ENCODE measurements around the gene HIBCH. TPM values are rescaled to one million over a fixed set of nuclear protein-coding genes. Genes with fewer than 3 reads are reported as not detected.
"Not testable (repeated sequence)": the region's sequence is repeated elsewhere in the genome, so short reads cannot be mapped to it uniquely, and the experiment has no call there.

HIBCH gene
- total RNA-seq, 1 donor from 2014 or later = 24.5 TPM

- Histone ChIP-seq H3K27ac (replicated peaks) (no peak overlapping the region), H3K9me3 (replicated peaks) (no peaks in the 10 kb centered on the region), H3K4me3 (no peak overlapping the region), H3K27me3 (ENCODE audit: low read depth) (no peaks in the 10 kb centered on the region), H3K36me3 (peaks cover 20% of the 10 kb centered on the region), H3K4me1 (peaks cover 23% of the 10 kb centered on the region)
- no peak for DNase-seq
- intact Hi-C loops (cut with micrococcal nuclease) = no loop called here
- no peak for TF ChIP-seq CTCF (IDR thresholded peaks at IDR 0.05; ENCODE audit: borderline replicate concordance)
Measured at GRCh38 chr2:190313880-190314279, 5.7 kb downstream of the HIBCH start.

GRCh38 chr2:190312635-190313025 lies 7.0 kb downstream of the HIBCH start:
- DNase-seq; intact Hi-C loops (cut with micrococcal nuclease); H3K4me3 ChIP-seq; H3K27me3 ChIP-seq (ENCODE audit: low read depth); H3K27ac ChIP-seq (replicated peaks); H3K9me3 ChIP-seq (replicated peaks): not testable (repeated sequence)
- Histone ChIP-seq H3K4me1 (peaks cover 13% of the 10 kb centered on the region), H3K36me3 (peaks cover 28% of the 10 kb centered on the region)

- H3K9me3 ChIP-seq (replicated peaks) = no peaks in the 10 kb centered on the region
- no peaks in the 10 kb centered on the region for H3K27me3 ChIP-seq (ENCODE audit: low read depth)
- H3K4me3 ChIP-seq = no peak overlapping the region
- peaks cover 28% of the 10 kb centered on the region for H3K36me3 ChIP-seq
- no peak for DNase-seq
- intact Hi-C loops (cut with micrococcal nuclease) = no loop called here
- no peak overlapping the region for H3K27ac ChIP-seq (replicated peaks)
- no peak for TF ChIP-seq CTCF (IDR thresholded peaks at IDR 0.05; ENCODE audit: borderline replicate concordance)
- peaks cover 13% of the 10 kb centered on the region for H3K4me1 ChIP-seq
Measured at GRCh38 chr2:190311893-190312634, 7.6 kb downstream of the HIBCH start.

GRCh38 chr2:190308031-190308430 lies 11.6 kb downstream of the HIBCH start:
- Histone ChIP-seq H3K36me3 (peaks cover 28% of the 10 kb centered on the region), H3K27ac (replicated peaks) (no peak overlapping the region), H3K27me3 (ENCODE audit: low read depth) (no peaks in the 10 kb centered on the region), H3K4me3 (no peak overlapping the region), H3K9me3 (replicated peaks) (no peaks in the 10 kb centered on the region), H3K4me1 (peaks cover 7% of the 10 kb centered on the region)
- no peak for TF ChIP-seq CTCF (IDR thresholded peaks at IDR 0.05; ENCODE audit: borderline replicate concordance)
- intact Hi-C loops (cut with micrococcal nuclease) = no loop called here
- no peak for DNase-seq

GRCh38 chr2:190304404-190304803 lies 15.2 kb downstream of the HIBCH start:
- no peak for DNase-seq
- H3K4me3 ChIP-seq = no peak overlapping the region
- intact Hi-C loops (cut with micrococcal nuclease) = no loop called here
- H3K27me3 ChIP-seq (ENCODE audit: low read depth) = no peaks in the 10 kb centered on the region
- no peaks in the 10 kb centered on the region for H3K9me3 ChIP-seq (replicated peaks)
- H3K27ac ChIP-seq (replicated peaks) = no peak overlapping the region
- no peak for TF ChIP-seq CTCF (IDR thresholded peaks at IDR 0.05; ENCODE audit: borderline replicate concordance)
- H3K36me3 ChIP-seq = peaks cover 30% of the 10 kb centered on the region
- peaks cover 8% of the 10 kb centered on the region for H3K4me1 ChIP-seq

- Histone ChIP-seq H3K4me1 (peaks cover 8% of the 10 kb centered on the region), H3K4me3 (no peak overlapping the region), H3K27me3 (ENCODE audit: low read depth) (no peaks in the 10 kb centered on the region), H3K27ac (replicated peaks) (no peak overlapping the region), H3K36me3 (peaks cover 23% of the 10 kb centered on the region), H3K9me3 (replicated peaks) (peaks cover under 1% of the 10 kb centered on the region)
- intact Hi-C loops (cut with micrococcal nuclease) = no loop called here
- TF ChIP-seq CTCF (IDR thresholded peaks at IDR 0.05; ENCODE audit: borderline replicate concordance) = no peak
- no peak for DNase-seq
Measured at GRCh38 chr2:190303647-190304046, 16.0 kb downstream of the HIBCH start.
